Activated CD4-positive, alpha-beta T cell treated with anti-CD3 and anti-CD28 coated beads, Interleukin-2, Interleukin-6, amounts not matched to agents 100 ng/mL and 50 ng/mL, durations not matched to agents 16 hours and 8 hours (primary cell): ENCODE results near the gene ABHD5.
"Not testable (repeated sequence)": the region's sequence is repeated elsewhere in the genome, so short reads cannot be mapped to it uniquely, and the experiment has no call there.

Experiments used
- DNase-seq: peaks from one replicate; pipeline ENCODE4 v3.0.0-alpha.2; 2020

Gene ABHD5

GRCh38 chr3:43690400-43691119, at the start of gene ABHD5:
TSS of gene ABHD5 (plus strand) at chr3:43690938. CDS start at chr3:43690993, 55 bp downstream.
- DNase-seq = peak; percentile 94

- no peak for DNase-seq
Observed at GRCh38 chr3:43641306-43642114, 49.2 kb upstream of the ABHD5 start.

- DNase-seq = no peak
Observed at GRCh38 chr3:43644443-43644842, 46.3 kb upstream of the ABHD5 start.

- DNase-seq = no peak
Observed at GRCh38 chr3:43647331-43648166, 43.2 kb upstream of the ABHD5 start.

- DNase-seq = no peak
Observed at GRCh38 chr3:43648957-43649356, 41.8 kb upstream of the ABHD5 start.

- DNase-seq = no peak
Observed at GRCh38 chr3:43649365-43649968, 41.3 kb upstream of the ABHD5 start.

- DNase-seq = no peak
Observed at GRCh38 chr3:43650345-43650744, 40.4 kb upstream of the ABHD5 start.

GRCh38 chr3:43656390-43656789, 34.3 kb upstream of the ABHD5 start:
- DNase-seq = not testable (repeated sequence)

- DNase-seq = no peak
Observed at GRCh38 chr3:43659250-43659880, 31.4 kb upstream of the ABHD5 start.

GRCh38 chr3:43661376-43661775, 29.4 kb upstream of the ABHD5 start:
- not testable (repeated sequence) for DNase-seq

- not testable (repeated sequence) for DNase-seq
Observed at GRCh38 chr3:43665011-43665410, 25.7 kb upstream of the ABHD5 start.

GRCh38 chr3:43670635-43671522, 19.9 kb upstream of the ABHD5 start:
- no peak for DNase-seq

GRCh38 chr3:43674345-43675085, 16.2 kb upstream of the ABHD5 start:
- no peak for DNase-seq

- no peak for DNase-seq
Observed at GRCh38 chr3:43675593-43675992, 15.1 kb upstream of the ABHD5 start.

- no peak for DNase-seq
Observed at GRCh38 chr3:43676441-43676840, 14.3 kb upstream of the ABHD5 start.

GRCh38 chr3:43678375-43678774, 12.4 kb upstream of the ABHD5 start:
- DNase-seq = not testable (repeated sequence)

- DNase-seq = not testable (repeated sequence)
Observed at GRCh38 chr3:43678887-43679449, 11.8 kb upstream of the ABHD5 start.

- not testable (repeated sequence) for DNase-seq
Observed at GRCh38 chr3:43680857-43681256, 9.9 kb upstream of the ABHD5 start.

GRCh38 chr3:43684944-43685343, 5.8 kb upstream of the ABHD5 start:
- no peak for DNase-seq

- no peak for DNase-seq
Observed at GRCh38 chr3:43685921-43686320, 4.8 kb upstream of the ABHD5 start.
